ENCODE results near the gene RABAC1.

The RABAC1 gene

DNA sequence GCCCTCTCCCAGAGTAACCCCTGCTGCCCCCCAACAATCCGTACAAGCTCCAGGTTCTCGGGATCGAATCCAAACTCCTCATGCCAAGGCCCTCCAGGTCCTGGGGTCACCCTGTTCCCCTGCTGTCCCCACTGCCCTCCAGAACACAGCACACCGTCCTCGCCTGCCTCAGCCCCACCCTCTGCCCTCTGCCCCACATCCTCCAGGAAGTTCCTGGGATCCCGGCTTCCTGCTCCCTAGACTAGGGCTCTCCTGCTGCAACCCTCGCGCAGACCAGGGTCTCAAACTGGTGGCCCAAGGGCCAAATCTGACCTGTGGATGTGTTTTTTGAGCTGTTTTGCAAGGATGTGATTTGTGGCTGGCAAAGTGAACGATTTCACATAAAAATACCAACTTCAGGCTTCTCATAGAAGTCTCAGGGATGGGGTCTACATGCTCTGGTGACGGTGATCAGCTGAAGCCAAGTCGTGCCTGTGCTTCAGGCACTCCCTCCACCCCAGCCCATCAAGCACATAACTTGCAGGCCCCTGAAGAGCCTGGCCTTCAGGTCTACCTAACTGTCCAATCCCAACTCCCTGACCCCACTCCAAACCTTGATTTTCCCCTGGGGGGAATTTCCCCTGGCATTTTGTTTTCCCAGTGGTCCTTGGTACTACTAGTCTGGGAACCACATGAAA is 1.8 kb downstream of the RABAC1 start:
- TF ChIP-seq CTCF (IDR thresholded peaks at IDR 0.05) (no peak), ZFX (IDR thresholded peaks at IDR 0.05; ENCODE audit: borderline replicate concordance) (no peak)
- peak overlapping the region; percentile 89 for H3K27ac ChIP-seq

- no peak for TF ChIP-seq CTCF (IDR thresholded peaks at IDR 0.05)
- TF ChIP-seq ZFX (IDR thresholded peaks at IDR 0.05; ENCODE audit: borderline replicate concordance): no peak
- no peak overlapping the region for H3K27ac ChIP-seq
These were observed 2.5 kb downstream of the RABAC1 start for GRCh38 chr19:41956621-41957020.

- TF ChIP-seq ZFX (IDR thresholded peaks at IDR 0.05; ENCODE audit: borderline replicate concordance): no peak
- H3K27ac ChIP-seq: no peak overlapping the region
These were observed 3.6 kb downstream of the RABAC1 start for GRCh38 chr19:41955521-41955920.

GRCh38 chr19:41951686-41952172 is 7.4 kb downstream of the RABAC1 start:
- no peak overlapping the region for H3K27ac ChIP-seq
- TF ChIP-seq CTCF (IDR thresholded peaks at IDR 0.05) (peak; percentile 96), ZFX (IDR thresholded peaks at IDR 0.05; ENCODE audit: borderline replicate concordance) (no peak)

DNA sequence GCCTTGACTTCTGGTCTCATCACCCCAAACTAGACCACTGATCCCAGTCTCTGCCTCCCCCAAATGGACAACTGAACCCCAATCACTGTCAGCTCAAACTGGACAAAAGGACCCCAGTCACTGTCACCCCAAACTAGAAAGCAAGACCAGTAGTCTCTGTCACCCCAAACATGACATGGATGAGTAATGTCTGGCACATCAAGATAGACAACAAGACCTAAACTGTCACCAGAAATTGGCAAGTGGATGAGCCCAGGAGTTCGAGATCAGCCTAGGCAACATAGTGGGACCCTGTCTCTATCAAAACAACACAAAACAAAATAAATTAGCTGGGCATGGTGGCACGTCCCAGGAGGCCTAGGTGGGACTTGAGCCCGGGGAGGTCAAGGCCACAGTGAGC is 12.0 kb downstream of the RABAC1 start:
- TF ChIP-seq ZFX (IDR thresholded peaks at IDR 0.05; ENCODE audit: borderline replicate concordance) (no peak), CTCF (IDR thresholded peaks at IDR 0.05) (no peak)
- H3K27ac ChIP-seq: no peak overlapping the region

GRCh38 chr19:41945135-41945766 is 13.9 kb downstream of the RABAC1 start:
- no peak overlapping the region for H3K27ac ChIP-seq
- TF ChIP-seq ZFX (IDR thresholded peaks at IDR 0.05; ENCODE audit: borderline replicate concordance) (no peak), CTCF (IDR thresholded peaks at IDR 0.05) (no peak)

GRCh38 chr19:41944336-41944735 is 14.8 kb downstream of the RABAC1 start:
- TF ChIP-seq CTCF (IDR thresholded peaks at IDR 0.05): no peak
- H3K27ac ChIP-seq: no peak overlapping the region

Data from 22Rv1 (cell line).